Measurements from ENCODE around the gene LIMS1. TPM values are rescaled to one million over a fixed set of nuclear protein-coding genes. Genes with fewer than 3 reads are reported as not detected.

The LIMS1 gene
- total and polyA plus RNA-seq, 2 of the 13 experiments (the other 11 are each of a cell fraction or from before 2014, with no cell fraction given), result 38.3 to 49.6 TPM

DNA sequence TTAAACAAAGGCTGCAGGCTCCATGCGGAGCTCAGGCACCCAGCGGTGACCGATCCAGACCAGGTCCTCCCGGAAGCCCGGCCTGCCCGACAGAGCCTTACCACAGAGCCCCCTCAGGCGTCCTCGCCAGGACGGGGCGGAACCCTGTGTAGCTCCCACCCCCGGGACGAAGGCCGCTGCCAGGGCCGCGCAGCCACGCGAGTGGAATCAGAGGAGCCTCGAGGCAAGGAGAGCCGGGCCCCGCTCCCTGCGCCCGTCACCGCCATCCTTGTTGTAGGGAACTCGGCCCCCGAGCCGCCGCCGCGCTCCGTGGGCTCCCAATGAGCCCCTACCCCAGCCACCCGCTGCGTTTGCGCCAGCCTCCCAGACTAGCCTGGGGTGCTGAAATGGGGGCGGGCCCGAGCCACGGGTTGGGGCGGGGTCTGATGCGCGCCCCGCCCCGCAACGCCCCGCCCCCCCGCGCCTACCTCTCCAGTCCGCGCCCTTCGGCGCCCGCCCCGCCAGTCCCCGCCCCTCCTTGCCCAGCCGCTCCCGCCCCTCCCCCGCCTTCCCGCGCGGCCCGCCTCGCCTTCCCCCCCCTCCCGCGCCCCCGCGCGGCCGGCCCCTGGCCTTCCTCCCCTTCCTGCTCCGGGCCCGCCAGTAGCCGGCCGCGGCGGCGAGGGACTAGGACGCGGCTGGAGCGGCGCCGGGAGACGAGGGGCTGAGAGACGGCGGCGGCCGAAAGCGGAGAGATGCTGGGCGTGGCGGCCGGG is at the start of gene LIMS1 (continued):
- TF ChIP-seq, protein P1, sequence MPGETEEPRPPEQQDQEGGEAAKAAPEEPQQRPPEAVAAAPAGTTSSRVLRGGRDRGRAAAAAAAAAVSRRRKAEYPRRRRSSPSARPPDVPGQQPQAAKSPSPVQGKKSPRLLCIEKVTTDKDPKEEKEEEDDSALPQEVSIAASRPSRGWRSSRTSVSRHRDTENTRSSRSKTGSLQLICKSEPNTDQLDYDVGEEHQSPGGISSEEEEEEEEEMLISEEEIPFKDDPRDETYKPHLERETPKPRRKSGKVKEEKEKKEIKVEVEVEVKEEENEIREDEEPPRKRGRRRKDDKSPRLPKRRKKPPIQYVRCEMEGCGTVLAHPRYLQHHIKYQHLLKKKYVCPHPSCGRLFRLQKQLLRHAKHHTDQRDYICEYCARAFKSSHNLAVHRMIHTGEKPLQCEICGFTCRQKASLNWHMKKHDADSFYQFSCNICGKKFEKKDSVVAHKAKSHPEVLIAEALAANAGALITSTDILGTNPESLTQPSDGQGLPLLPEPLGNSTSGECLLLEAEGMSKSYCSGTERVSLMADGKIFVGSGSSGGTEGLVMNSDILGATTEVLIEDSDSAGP (CRISPR knock-in tag; IDR thresholded peaks at IDR 0.05; ENCODE audit: borderline replicate concordance), result peak; percentile 86; the same call in 1 of the 2 replicates
- TF ChIP-seq NFKB2 (CRISPR knock-in tag; IDR thresholded peaks at IDR 0.05; ENCODE audit: borderline replicate concordance) (peak; percentile 89; the same call in 1 of the 2 replicates), ZEB1 (IDR thresholded peaks at IDR 0.05; ENCODE audit: insufficient replicate concordance, low read depth) (no peak), CAMTA2 (CRISPR knock-in tag; IDR thresholded peaks at IDR 0.05; ENCODE audit: borderline replicate concordance) (peak; percentile 96; the same call in 1 of the 2 replicates), ZNF598 (CRISPR knock-in tag; IDR thresholded peaks at IDR 0.05; ENCODE audit: borderline replicate concordance) (peak; percentile 93), PTBP1 (IDR thresholded peaks at IDR 0.05; ENCODE audit: low read depth, low read length, poor library complexity, severe bottlenecking) (no peak), XRCC5 (optimal IDR thresholded peaks at IDR 0.05; ENCODE audit: low read length) (peak; percentile 76), NCOA1 (CRISPR knock-in tag; IDR thresholded peaks at IDR 0.05) (0 out of 2 replicates have a peak, but pooled peaks have one; percentile 65), ZMAT3 (CRISPR knock-in tag; conservative IDR thresholded peaks at IDR 0.05) (peak; percentile 93), ZBTB3 (CRISPR knock-in tag; IDR thresholded peaks at IDR 0.05; ENCODE audit: borderline replicate concordance, low read depth) (0 out of 2 replicates have a peak, but pooled peaks have one; percentile 49), ZFP36 (IDR thresholded peaks at IDR 0.05; ENCODE audit: borderline replicate concordance, low read depth, low read length, partially characterized antibody) (no peak), BHLHE40 (IDR thresholded peaks at IDR 0.05; ENCODE audit: low read length) (no peak; the same call in 1 of the 2 replicates), MTA3 (CRISPR knock-in tag; IDR thresholded peaks at IDR 0.05) (0 out of 2 replicates have a peak, but pooled peaks have one; percentile 47), KLF6 (CRISPR knock-in tag; IDR thresholded peaks at IDR 0.05) (peak; percentile 95)
- TF ChIP-seq, protein P2, sequence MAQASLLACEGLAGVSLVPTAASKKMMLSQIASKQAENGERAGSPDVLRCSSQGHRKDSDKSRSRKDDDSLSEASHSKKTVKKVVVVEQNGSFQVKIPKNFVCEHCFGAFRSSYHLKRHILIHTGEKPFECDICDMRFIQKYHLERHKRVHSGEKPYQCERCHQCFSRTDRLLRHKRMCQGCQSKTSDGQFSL (CRISPR knock-in tag; IDR thresholded peaks at IDR 0.05), result peak; percentile 68
- TF ChIP-seq, protein P3, sequence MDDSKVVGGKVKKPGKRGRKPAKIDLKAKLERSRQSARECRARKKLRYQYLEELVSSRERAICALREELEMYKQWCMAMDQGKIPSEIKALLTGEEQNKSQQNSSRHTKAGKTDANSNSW (CRISPR knock-in tag; IDR thresholded peaks at IDR 0.05; ENCODE audit: borderline replicate concordance), result peak; percentile 82; the same call in 1 of the 2 replicates
- TF ChIP-seq, protein P4, sequence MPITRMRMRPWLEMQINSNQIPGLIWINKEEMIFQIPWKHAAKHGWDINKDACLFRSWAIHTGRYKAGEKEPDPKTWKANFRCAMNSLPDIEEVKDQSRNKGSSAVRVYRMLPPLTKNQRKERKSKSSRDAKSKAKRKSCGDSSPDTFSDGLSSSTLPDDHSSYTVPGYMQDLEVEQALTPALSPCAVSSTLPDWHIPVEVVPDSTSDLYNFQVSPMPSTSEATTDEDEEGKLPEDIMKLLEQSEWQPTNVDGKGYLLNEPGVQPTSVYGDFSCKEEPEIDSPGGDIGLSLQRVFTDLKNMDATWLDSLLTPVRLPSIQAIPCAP (CRISPR knock-in tag; IDR thresholded peaks at IDR 0.05; ENCODE audit: low read depth), result no peak; the same call in 1 of the 2 replicates
- TF ChIP-seq, protein P5, sequence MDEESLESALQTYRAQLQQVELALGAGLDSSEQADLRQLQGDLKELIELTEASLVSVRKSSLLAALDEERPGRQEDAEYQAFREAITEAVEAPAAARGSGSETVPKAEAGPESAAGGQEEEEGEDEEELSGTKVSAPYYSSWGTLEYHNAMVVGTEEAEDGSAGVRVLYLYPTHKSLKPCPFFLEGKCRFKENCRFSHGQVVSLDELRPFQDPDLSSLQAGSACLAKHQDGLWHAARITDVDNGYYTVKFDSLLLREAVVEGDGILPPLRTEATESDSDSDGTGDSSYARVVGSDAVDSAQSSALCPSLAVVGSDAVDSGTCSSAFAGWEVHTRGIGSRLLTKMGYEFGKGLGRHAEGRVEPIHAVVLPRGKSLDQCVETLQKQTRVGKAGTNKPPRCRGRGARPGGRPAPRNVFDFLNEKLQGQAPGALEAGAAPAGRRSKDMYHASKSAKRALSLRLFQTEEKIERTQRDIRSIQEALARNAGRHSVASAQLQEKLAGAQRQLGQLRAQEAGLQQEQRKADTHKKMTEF (CRISPR knock-in tag; IDR thresholded peaks at IDR 0.05), result peak; percentile 83; the same call in 1 of the 2 replicates
